CD4-positive, alpha-beta T cell treated with Interleukin-4 for 1 hour (primary cell): ENCODE data around the gene ZKSCAN8.
"Not testable (repeated sequence)": the region's sequence is repeated elsewhere in the genome, so short reads cannot be mapped to it uniquely, and the experiment has no call there.

Experiments
- DNase-seq, 2 donors: peaks; one replicate each; pipeline ENCODE4 v3.0.0-alpha.2; 2020 to 2022

The ZKSCAN8 gene

DNA sequence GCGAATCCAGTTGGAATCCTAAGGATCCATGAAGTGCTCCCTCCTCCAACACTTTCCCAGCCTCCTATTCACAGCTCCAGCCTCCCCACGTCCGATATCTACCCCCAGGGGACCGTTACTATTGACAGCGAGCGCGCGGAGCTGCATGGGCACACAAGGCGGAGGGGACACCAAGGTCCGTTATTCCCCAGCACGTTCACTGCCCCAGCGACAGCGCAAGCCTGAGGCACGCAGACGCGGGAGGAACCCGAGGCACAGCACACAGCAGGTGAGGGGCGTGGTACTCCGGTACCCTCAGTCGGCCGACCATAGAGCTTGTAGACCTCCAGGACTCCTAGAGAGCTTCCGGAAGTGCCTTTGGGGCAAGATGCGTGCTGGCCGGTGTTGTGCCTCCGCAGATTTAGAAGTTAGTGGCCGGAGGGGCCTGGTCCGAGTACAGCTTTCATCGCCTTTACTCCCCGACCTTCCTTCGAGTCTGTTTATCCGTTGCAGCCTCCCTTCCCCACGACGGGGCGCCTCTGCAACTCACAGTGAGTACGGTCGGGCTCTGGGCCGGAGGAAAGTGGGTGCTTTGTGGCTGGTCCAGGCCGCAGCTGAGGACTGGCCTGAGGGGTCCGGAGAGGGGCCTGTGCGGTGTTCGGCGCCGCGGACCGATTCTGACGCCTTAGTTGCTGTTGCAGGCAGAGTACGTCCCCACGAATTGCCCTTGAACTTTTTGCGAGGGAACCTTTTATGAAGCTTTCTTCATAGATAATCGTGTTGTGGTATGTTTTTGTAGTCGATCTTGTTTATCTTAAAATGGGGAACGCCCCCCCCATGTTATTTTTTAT lies at the start of gene ZKSCAN8:
Gene ZKSCAN8 (plus strand): TSS at position 384 of the 830 bp plus-strand sequence. CDS start 6,525 bp downstream, outside the sequence.
- DNase-seq = peak; percentile 88 to 89

DNA sequence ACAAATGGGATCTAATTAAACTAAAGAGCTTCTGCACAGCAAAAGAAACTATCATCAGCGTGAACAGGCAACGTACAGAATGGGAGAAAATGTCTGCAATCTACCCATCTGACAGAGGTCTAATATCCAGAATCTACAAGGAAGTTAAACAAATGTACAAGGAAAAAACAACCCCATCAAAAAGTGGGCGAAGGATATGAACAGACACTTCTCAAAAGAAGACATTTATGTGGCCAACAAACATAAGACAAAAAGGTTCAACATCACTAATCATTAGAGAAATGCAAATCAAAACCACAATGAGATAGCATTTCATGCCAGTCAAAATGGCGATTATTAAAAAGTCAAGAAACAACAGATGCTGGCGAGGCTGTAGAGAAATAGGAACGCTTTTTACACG lies 39.5 kb upstream of the ZKSCAN8 start:
- DNase-seq = not testable (repeated sequence)

DNA sequence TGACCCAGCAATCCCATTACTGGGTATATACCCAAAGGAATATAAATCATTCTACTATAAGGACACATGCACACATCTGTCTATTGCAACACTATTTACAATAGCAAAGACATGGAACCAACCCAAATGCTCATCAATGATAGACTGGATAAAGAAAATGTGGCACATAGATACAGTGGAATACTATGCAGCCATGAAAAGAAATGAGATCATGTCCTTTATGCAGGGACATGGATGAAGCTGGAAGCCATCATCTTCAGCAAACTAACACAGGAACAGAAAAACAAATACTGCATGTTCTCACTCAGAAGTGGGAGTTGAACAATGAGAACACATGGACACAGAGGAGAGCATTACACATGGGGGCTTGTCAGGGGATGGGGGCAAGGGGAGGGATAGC lies 39.0 kb upstream of the ZKSCAN8 start:
- not testable (repeated sequence) for DNase-seq

DNA sequence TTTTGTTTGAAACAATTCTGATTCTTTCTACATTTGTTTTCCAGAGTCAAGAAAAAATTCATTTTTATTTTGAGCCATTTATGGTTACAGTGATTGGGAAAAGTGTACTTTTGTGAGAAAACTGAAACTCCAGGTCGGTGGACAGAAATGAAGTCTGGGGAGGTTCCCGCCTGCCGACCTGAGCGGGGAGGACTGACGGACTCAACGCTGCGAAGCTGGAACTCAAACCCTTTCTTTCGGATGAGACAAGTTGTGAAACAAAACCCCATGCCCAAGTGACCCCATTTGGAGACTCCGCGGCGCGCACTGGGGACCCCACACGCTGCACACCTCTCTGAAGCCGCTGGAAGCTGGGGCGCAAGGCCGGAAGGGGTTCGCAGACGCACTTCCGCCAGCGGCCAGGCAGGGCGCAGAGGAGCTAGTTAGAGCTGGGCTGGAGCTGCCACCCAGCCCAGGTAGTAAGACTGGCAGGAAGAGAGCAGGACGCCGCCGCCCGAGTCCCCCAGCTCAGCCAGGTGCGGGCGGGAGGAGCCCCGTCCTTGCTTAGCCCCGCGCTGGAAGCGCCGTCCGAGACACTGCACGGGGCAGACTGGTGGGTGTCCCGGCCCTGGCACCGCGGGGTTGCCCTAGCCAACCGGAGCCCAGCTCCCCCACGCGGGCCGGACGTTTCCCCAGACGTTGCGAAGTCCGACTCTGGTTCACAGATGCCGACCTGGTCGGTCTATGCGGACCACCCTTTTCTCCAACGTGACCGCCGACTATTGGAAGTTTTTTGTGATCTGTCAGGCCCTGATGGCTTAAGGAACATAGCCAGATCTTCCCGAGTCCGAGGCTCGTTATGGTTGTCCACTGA lies 37.1 kb upstream of the ZKSCAN8 start:
- DNase-seq = peak; percentile 88 to 89

DNA sequence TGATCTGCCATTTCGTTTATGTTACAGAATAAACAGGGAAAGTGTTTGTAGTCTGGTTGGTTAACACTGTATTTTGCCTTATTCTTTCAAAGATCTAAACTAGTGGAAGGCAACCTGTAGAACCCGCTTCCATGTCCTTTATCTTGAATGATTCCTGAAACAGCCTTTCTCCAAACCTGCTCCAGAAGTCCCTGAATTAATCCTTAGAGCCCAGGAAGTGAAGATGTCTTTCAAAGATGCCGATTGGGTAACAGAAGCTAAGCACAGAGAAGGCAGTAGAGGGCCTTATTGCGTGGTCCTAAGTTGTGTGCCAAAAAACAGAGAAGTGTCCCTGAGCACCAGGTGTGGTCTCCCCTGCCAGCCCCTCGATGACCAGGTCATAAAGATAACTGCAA lies 36.4 kb upstream of the ZKSCAN8 start:
- no peak for DNase-seq

DNA sequence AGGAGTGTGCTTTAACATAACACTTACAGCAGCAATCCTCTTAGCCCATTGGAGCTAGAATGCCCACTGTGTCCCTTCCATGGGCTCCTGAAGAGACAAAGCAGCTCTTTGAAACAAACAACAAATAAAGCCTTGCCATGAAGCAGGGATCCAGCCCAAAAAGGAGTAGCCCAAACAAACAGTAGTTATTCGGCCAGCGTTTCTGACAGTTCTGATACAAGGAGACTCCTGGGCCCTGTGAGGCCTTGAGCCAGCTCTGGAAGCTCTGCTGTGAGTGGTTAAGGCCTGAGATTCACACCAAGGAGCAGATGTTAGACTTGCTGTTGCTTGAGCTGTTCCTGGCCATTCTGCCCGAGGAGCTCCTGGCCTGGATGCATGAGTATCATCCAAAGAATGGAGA lies 34.2 kb upstream of the ZKSCAN8 start:
- DNase-seq = no peak

DNA sequence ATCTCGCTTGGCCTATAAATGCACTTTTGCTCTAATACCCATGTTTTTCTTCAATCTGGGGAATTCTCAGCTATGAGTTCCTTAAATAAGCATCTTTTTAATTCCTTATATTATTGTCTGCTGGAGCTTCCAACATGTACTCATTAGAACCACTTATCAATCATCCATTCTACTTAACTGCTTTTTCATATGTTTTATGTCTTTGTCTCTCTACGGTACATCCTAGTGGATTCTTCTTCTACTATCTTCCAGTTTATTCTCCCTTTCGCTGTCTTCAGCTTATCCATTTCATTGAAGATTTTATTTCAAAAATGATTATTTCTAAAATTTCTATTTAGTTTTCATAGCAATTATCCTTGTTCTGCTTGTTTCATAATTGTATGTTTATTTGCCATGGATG lies 29.7 kb upstream of the ZKSCAN8 start:
- no peak for DNase-seq

DNA sequence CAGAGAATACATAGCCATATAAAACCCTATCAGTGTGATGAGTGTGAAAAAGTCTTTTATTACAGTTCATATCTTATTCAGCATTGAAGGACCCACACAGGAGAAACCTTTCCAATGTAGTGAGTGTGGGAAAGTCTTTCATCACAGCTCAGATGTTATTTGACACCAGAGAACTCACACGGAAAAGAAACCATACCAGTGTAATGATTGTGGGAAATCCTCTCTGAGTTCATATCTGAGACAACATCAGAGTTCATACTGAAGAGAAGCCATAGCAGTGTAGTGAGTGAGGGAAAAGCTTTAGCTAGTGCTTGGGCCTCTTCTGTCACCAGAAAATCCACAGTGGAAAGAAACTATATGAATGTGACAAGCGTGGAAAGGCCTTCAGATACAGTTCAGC lies 25.9 kb upstream of the ZKSCAN8 start:
- no peak for DNase-seq

DNA sequence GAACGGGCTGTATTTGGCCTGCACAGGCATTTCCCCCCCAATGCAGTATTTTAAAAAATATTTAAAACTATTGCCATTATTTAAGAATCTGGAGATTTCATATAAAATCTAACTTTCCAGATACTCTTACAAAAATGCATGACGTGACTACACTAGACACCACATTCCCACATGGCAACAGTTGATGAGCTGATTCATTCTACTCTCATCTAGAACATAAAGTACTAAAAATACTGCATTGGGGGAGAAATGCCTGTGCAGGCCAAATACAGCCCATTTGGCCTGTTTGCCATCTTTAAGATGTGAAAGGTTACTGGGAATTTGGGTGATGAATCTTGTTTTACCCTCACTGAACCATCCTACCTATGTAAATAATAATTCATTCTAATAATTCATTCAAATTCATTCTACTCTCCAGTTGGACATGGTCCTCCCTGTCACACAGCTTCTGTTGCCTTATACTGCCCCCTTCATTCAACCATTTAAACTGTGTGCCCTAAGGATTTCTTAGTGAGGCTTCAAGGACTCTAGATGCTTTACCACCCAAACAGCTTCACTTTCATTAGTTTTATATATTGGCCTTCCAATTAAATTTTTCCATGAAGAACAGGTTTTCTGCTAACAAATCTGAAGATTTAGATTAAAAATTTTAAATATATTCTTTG lies 24.2 kb upstream of the ZKSCAN8 start:
- no peak for DNase-seq

DNA sequence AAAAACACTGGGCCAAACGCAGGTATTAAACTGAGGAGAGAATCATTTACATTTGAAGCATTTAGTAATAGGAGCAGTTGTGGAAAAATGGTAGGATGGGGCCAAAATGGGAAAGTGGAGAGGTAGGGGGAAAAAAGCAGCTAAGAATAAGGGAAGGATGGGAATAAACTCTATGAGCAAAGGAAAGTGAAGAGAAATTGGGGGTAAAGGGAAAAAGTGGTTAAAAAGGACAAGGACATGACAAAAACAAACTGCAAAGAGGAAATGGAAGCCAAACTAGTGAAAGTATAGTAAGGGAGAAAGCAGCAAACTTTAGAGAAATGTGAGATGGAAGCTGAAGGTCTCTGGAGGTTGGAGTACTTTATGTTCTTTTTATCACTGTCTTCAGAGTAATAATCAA lies 23.5 kb upstream of the ZKSCAN8 start:
- no peak for DNase-seq

DNA sequence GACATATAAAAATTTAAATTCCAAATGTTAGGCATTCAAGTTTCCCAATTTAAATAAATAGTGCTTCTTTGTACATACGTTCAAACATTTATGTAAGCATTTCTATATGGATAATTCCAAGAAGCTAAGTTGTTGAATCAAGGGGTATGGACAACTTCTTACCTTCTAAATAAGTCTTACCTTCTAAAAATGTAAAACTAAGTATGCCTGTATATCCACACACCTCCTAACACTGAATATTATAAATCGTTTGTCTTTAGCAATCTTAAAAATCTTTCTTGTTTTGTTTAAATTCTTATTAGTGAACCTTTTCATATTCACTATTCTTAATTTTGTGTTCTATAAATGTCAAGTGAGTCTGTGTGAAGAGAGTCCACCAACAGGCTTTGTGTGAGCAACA lies 19.8 kb upstream of the ZKSCAN8 start:
- DNase-seq = no peak

DNA sequence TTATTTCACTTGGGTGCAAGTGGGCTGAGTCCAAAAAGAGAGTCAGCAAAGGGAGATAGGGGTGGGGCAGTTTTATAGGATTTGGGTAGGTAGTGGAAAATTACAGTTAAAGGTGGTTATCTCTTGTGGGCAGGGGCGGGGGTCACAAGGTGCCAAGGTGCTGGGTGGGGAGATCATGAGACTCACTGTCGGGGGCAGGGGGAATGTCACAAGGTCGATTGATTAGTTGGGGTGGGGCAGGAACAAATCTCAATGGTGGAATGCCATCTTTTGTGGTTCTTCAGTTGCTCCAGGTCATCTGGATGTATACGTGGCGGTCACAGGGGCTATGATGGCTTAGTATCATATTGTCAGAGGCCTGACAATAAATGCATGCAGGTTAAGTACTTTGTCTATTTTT lies 19.4 kb upstream of the ZKSCAN8 start:
- DNase-seq = not testable (repeated sequence)

DNA sequence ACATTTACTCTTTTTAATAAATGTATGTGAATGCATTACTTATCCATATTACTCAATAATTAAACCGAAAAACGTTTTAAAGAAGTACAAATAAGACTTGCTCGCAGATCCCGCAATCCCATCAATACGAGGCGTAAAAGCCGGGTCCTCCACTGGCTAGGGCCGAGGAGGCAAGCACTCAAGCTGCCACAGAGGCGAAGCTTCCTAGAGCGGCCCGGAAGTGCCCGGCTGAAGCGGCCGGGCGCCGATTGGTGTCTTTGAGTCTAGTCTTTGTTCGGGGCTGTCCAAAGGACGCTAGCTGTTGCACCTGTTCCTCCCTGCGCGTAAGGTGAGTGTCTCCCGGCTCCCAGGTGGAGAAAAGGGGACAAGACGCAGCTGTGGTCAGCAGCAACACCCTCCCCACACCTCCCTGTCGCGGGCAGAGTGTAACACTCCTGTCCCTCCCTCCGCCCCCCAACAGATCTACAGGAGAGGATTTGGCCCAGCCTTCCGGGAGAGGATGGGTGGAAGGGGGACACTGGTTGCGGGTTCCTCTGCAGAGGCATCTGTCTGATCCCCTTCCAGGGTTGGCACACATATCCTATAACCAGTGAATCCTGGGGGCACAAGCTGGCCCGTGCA lies 17.2 kb upstream of the ZKSCAN8 start, which contains the start of gene ZSCAN16:
Gene ZSCAN16 (plus strand): TSS at position 260 of the 621 bp plus-strand sequence. CDS start 835 bp downstream, outside the sequence.
- peak; percentile 82 to 84 for DNase-seq

DNA sequence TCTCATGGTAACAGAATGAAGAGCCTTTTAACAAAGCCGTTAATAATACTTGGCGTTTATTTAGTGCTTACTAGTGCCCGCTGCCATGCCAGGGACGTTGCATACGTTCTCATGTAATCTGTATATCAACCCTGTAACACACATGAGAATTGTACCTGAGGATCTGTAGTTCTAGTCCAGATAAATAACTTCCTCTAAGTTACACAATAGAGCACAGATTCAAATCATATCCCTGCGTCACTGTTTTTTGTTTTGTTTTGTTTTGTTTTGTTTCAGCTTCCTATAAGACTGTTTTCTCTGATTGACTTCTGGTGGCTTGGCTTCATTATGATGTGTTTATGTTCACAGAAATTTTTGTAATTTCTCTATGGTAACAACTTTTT lies 16.7 kb upstream of the ZKSCAN8 start:
- DNase-seq = peak in 1 of 2 donors; percentile 55

DNA sequence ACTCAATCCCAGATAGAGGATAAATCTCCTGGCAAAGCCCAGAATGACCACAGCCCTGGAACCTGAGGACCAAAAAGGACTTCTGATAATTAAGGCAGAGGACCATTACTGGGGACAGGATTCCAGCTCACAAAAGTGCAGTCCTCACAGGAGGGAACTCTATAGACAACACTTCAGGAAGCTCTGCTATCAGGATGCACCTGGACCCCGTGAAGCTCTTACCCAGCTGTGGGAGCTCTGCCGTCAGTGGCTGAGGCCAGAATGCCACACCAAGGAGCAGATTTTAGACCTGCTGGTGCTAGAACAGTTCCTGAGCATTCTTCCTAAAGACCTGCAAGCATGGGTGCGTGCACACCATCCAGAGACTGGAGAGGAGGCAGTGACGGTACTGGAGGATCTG lies 16.3 kb upstream of the ZKSCAN8 start:
- no peak for DNase-seq

DNA sequence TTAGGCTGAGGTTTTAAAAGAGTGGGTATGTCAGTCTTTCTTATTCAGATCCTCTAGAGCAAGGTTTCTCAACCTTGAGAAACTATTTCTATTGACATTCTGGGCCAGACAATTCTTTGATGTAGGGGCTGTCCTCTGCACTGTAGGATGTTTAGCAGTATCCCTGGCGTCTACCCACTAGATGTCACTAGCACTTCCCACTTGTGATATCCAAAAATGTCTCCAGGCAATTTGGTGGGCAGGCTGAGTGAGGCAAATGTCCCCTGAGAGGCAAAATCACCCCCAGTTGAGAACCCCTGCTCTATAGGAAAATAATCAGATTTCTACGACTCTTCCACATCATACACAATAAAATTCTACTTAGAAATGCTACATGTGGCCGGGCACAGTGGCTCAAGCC lies 7.7 kb upstream of the ZKSCAN8 start:
- DNase-seq = peak; percentile 17 to 51

DNA sequence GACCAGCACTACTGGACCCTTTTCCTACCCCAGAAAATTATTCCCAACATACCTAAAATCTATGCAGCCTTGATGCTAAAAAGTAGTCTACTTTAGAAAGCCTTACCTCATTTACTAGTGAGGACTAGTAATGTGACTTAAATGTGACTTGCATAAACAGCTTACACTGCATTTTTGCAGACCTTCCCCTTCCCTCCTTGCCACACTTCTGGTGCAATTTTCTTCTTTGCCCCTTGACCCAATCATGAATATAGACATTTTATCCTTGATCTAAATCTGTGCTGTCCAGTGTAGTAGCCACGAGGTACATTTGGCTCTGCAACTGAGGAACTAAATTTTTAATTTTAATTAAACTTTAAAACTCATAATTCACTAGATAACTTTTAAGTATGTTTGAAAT lies 7.0 kb upstream of the ZKSCAN8 start:
- no peak for DNase-seq

DNA sequence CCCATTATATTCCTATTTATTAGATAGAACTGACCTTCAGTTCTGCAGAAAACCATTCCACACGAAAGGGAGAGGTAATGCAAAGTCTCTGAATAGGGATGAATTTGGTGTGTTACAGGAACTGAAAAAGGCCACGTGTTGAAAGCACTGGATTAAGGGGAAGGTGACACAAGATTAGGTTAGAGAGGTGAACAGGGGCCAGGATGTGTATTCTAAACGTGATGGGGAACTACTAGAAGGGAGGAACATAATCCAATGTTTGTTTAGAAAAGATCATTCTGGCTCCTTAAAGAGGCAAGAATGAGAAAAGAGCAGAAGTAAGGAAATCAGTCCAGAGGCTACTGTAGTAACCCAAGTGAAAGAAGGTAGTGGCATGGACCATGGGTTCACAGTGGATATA lies 6.3 kb upstream of the ZKSCAN8 start:
- no peak for DNase-seq

DNA sequence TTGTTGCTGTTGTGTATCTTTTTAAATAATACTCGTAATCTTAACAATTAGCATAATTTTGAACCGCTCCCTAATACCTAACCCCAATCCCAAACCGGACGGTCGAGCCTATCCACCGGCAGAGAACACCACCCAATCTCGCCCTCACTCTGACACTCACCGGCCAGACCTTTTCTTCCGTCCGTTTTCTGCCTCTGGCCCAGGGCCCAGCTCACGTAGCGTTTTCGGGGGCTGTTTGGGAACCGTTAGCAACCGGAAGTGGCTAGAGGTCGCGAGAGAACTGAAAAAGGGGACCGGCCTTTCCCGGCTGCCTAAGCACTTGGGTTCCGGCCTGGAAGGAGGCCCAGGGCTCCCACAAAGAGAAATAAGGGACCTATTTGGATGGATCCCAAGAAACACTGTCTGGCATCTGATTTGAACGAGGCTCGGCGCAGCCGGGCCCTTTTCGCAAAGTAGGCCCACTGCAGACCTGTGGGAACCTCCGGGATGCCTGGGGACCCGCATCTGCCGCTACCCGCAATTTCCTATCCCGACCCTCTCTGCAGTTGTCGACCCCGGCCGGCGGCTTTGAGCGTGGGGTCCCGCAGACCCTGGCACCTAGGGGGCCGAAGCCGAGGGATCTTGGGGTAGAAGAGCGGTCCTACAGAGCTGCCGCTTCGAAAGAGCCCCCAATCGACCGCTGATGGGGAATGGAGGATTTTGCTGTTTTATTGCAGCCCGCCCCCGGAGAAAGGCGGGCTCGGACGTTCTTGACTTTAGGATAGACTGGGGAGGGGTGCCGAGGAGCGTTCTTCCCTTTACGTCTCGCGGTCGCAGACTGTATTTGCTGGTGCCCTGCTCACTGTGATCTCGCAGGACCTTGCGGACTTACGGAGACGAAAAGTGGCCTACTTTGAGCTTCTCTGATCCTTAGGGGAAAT lies 4.8 kb upstream of the ZKSCAN8 start:
- peak; percentile 83 to 84 for DNase-seq

DNA sequence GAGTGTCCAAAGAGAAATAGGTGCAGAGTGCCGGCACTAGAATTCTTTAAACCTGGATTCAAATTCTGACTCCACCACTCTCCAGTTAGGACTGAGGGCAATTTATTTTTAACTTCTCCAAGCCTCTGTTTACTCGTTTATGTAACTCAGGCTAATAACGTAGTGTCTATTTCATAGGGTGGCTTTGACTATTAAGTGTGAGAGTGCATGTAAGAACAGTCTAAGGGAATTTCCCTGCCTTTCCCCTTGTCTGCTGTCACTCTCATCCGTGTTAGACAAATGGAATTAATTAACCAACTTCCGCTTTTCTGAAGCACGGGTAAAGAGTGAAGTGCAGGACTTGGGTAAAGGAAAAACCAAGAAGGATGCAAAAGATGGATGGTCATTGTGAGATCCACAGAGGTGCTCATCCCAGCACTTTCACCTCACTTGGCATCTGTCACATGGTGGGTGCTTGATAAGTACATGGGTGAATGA lies 4.1 kb upstream of the ZKSCAN8 start:
- DNase-seq = peak; percentile 41 to 76

DNA sequence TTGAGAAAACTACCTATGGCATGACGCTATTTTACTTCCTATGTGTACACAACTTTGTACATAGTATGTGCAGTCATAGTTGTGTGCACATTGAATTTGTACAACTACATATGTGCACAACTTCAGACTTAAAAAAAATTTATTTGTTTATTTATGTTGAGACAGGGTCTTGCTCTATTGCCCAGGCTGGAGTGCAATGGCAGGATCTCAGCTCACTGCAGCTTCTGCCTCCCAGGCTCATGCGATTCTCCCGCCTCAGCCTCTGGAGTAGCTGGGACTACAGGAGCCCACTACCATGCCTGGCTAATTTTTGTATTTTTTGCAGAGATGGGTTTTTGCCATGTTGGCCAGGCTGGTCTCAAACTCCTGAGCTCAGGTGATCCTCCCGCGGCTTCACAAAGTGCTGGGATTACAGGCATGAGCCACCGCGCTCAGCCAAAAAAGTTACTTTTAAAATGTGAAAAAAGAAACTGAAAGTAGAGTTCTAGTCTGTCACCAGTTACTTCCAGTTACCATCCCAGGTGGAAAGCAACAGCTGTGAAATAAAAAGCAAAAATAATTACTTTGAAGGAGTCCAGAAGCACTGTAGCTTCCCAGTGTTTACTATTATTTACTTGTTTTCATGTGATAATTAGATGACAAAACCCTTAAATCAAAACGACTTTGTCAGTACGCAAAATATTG lies 1.7 kb upstream of the ZKSCAN8 start:
- peak in 1 of 2 donors; percentile 24 for DNase-seq
